GM21717 (cell line): ENCODE results near the gene OGFOD2.
A peak's percentile ranks its signal among the peaks of the same experiment; 100 is the strongest.

ENCODE experiments used
- ATAC-seq: cut with Tn5 transposase; IDR thresholded peaks from one replicate; pipeline ENCODE4 v1.9.1; 2021; ENCODE audit warnings: mild to moderate bottlenecking, moderate library complexity; ENCODE audit not compliant: unreplicated experiment

OGFOD2 gene

DNA sequence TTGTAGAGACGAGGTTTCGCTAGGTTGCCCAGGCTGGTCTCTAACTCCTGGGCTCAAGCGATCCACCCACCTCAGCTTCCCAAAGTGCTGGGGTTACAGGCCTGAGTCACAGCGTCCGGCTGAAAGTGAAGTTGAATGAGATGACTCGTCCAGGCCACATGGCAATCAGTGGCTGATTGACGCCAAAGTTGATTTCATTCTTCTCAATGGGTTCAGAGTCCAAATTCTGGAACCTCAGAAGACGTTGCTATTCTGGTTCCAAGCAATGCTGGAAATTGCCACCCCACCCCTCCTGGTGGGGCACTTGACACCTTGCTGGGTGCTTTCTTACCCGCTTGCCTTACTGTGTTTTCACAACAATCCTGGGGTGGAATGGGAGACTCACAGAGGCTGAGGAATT is 23.6 kb upstream of the OGFOD2 start:
- no peak for ATAC-seq

DNA sequence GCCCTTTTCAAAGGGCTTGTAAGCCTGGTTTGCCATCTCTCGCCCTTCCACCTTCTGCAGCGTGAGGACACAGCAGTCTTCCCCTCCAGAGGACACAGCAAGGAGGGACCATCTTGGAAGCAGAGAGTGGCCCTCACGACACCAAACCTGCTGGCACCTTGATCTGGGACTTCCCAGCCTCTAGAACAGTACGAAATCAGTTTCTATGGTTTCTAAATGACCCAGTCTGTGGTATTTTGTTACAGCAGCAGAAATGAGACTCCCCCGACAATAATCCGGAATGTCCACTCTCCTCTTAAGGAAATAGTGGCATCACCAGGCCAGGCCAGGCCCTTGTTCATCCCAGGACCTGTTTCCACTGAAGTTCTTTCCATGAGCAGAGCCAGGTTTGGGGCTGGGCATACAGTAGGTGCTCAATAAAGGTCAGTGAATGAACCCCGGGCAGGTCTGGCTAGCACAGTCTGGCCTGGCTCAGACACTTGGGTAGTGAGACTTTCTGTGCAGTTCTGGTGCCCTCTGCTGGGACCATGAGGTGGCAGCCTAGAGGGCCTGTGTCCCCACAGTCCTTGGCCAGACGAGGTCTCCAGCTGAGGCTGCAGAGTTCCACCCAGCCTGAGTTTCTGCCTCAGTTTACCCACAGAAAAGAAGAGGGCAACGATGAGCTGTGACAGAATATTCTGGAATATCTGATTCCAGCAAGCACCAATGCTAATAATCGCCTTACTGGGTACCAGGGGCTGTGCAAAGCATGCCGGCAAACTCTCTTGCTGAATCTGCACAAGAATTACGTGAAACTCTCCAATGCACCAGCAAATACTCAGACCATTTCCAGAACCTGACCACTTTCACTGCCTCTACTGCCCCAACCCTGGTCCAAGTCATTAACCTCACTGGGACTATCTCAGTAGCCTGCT is 22.8 kb upstream of the OGFOD2 start:
- ATAC-seq: no peak

DNA sequence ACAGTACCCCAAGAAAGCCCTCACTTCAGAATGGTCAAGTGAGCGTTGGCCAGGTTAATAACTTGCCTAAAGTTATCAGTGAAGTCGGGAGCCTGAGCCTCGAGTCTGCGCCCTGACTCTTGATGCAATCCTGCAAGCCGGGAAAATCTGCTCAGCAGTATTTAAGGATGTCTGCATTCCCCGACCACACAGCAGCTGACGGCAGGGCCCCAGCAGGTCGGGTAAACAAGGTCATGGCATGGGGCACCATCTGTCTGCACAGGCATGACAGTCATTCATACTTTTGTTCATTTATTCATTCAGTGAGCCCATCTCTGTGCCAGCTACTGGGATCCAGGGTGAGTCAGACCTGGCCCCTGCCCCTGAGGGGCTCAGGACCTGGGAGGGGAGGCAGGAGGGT is 19.9 kb upstream of the OGFOD2 start:
- ATAC-seq: no peak

DNA sequence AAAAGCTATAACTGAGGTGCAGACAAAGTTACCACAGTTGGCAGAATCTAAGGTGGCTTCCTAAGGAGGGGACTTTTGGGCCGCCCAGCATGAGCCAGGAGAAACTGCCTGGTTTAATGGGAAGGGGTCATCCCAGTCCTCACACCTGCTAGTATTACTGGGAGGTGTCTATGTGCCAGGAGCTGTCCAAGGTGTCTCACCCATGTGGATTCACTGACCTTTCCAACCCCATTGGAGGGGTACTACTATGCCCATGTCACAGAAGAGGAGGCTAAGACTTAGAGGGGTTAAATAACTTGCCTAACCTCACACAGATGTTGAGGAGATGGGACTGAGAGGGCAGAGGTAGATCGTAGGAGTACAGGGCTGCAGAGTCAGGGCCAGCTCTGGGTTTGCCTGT is 19.0 kb upstream of the OGFOD2 start:
- no peak for ATAC-seq

DNA sequence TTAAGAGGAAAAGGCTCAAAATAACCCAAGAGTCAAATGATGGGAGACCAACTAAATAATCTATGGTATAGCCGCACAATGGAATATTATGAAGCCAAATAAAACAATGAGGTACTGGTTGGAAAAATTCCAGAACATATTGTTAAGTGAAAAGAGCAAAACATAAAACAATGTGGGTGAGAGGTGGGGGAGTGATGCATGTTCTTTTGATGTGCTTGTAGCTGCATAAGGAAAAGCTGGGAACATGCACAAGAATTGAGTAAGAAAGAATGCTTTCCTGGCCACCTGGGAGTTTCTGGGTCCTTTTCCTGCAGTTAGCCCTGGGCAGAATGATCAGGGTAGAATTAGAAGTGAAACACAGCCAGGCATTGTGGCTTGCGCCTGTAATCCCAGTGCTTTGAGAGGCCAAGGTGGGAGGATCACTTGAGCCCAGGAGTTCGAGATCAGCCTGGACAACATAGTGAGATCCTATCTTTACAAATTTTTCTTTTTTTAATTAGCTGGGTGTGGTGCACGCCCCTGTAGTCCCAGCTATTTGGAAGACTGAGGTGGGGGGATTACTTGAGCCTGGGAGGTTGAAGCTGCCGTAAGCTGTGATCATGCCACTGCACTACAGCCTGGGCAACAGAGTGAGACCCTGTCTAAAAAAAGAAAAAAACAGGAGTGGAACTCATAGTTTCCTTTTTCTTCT is 16.7 kb upstream of the OGFOD2 start:
- ATAC-seq: no peak

DNA sequence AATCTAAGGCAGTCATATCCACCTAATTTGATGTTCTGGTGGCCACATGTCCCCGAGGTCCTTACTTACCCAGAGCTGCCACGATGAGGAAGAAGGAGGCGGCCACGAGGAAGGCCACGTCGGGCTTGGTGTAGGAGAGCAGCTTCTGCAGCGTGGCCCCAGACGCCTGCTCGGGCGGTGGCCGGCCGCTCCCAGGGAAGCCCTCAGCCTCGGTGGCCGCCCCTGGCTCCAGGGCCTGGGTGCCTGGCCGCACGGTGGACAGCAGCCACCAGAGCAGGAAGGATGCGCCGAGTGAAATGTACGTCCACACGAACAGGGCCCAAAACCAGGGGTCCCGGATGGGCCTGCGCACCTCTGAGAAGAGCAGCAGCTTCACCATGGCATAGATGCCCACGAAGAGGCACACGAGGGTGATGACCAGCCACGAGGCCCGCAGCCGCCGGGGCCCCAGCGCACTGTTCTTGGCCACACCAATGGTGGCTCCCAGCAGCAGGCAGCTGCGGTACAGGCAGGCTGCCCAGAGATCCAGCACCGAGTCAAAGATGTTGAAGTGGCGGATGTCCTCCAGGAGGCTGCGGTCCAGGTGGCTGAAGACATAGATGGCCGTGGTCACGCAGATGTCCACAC is 15.4 kb upstream of the OGFOD2 start:
- no peak for ATAC-seq

DNA sequence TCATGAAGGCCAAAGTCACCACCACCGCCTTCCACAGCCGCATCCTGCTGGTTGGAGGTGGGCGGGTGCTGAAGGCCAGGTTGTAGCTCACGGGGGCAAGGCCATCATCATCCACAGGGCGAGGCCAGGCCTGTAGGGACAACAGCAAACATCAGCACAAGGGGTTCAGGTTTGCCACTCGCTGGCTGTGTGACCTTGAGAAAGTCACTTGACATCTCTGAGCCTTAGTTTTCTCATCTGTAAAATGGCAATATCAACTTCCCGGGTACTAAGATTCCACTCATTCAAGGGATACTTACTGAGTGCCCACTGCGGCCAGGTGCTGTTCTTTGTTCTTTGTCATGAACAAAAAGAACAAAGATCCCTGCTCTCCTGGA is 14.9 kb upstream of the OGFOD2 start:
- no peak for ATAC-seq

DNA sequence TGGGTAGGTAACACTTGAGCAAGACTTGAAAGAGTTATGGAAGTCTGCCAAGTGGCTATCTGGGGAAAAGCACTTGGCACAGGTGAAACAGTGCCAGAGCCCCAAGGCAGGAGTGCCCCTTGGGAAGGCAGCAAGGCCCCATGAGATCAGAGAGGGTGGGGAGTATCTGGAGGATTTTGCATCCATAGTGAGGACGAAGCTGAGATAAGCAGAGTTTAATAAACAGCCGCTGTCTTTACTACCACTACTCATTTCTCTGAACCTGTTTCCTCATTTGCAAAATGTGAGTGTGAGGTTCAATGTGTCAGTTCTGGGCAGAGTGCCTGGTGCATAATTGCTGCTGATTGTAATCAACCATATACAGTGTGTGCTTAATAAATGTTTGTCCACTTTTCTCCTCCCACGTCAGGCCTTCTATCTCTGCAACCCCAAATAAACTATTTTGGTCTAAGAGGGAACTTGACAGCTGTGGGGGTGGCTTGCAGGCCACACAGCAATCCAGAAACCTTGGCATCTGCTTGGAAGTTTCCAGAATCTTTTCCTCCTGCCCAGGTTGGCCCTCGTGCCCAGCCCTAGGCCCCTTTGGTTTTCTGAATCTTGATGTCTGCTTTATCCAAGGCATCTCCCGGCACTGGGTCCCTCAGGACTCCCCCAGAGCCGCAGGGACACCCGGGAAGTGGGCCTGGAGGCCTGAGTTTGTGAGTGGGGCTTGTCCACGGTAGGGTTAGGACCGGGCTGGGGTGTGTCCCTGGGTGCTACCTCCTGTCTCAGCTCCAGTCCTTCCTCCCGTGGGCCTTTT is 13.3 kb upstream of the OGFOD2 start:
- ATAC-seq: no peak

DNA sequence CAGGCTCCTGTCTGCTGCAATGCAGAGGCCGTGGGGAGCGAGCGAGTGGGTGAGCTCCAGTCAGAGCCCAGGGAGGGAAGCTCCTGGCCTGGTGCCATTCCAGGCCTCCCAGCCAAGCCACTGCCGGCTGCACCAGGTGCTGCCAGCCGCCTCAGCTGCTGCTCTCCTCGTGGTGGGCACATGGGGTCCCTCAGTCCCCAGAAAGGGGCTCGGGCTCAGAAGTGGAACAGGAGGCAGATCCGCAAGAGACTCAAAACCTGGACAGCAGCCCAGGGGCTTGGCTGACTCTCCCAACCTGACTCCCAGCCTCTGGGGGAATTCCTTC is 11.1 kb upstream of the OGFOD2 start:
- no peak for ATAC-seq

DNA sequence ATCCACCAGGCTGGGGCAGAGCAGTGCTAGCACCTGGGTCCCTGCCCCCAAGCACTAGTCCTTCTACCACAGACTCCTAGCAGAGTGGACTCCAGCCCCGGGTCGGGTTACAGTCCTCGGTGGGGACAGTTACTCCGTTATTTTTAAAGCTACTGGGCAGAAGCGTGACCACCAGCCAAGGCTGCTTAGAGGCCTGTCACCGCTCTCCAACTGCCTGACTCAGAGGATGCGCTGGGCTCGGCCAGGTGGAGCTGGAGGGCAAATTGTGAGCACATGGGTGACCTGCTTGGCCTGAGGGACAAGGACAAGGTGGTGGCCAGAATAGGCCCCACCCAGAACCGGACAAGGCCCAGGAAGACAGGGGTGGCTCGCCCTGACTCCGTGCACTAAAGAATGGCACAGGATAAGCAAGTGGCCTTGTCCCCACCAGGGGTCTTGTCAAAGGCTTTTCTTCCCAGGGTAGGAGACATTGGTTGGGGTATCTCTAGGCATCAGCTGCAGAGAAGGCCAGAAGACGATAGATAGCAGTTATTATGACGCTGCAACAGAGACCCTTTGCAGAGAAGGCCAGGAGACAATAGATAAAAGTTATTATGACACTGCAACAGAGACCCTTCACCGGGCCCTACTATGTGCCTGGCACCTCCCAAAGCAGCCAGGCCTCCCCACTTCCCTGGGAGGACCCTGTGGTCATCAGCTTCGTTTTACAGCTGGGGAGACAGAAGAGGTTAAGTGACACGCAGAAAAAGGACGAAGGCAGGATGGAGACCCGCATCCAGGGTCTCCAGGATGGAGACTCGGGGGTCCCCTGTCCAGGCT is 10.4 kb upstream of the OGFOD2 start:
- no peak for ATAC-seq

DNA sequence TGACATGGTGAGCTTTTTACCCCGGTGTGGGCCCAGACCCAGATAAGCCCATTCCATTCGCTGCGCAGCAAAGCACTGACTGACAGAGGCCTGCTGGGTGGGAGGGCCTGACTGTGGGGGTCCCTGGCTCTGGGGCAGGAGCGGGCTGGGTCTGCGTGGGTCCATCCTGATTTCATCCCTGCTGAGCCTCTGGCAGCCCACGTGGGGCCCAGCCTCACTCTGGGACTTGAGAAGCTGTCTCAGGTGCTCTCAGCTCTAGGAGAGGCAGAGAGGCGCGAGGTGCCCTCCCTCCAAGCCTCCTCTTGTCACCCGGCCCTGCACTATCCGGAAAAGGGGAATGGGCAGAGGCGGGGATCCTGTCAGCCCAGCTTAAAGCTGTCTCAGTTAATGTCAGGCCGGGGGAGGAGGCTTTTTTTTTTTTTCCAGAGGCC is 9.7 kb upstream of the OGFOD2 start:
- no peak for ATAC-seq

DNA sequence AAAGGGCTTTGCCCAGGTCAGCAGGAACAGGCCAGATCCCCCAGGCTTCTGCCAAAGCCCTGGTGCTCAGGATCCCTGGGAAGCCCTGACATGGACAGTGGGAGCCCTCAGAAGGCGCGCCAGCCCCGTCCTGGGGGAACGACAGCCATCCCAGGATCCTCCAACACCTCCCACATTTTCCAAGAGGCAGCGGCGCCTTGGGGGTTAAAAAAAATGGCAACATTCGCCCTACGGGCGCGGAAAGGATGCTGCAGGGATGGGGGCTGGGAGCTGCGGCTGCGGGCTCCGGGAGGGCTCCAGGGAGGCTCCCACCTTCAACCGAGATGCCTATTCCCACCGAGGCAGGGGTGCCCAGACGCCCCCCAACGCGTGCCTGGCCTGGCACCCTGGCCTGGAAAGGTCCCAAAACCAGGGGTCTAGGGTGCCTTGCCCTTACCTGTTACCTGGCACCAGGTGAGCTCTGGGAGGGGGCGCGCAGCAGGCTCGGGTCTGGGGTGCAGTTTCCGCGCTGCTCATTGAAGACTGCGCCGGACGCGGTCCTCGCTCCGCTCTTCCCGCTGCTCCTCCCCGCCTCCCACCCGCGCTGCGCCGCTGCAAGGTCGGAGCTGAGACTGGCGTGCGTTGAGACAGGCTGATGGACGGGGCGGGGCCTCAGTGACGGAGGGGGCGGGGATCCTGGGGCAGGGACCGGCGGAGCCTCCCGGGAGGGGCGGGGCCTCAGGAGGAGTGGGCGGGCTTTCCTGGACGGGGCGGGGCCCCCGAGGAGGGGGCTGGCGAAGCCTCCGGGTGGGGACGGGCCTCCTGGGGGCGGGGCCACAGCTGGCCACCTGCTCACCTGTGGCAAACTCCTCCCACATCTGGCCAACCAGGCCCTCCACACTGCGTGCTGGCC is 8.9 kb upstream of the OGFOD2 start, which contains the start of gene ABCB9:
Gene ABCB9 (minus strand): TSS at position 613 of the 892 bp plus-strand sequence. CDS start 6,228 bp downstream, outside the sequence.
- ATAC-seq: peak; percentile 47

DNA sequence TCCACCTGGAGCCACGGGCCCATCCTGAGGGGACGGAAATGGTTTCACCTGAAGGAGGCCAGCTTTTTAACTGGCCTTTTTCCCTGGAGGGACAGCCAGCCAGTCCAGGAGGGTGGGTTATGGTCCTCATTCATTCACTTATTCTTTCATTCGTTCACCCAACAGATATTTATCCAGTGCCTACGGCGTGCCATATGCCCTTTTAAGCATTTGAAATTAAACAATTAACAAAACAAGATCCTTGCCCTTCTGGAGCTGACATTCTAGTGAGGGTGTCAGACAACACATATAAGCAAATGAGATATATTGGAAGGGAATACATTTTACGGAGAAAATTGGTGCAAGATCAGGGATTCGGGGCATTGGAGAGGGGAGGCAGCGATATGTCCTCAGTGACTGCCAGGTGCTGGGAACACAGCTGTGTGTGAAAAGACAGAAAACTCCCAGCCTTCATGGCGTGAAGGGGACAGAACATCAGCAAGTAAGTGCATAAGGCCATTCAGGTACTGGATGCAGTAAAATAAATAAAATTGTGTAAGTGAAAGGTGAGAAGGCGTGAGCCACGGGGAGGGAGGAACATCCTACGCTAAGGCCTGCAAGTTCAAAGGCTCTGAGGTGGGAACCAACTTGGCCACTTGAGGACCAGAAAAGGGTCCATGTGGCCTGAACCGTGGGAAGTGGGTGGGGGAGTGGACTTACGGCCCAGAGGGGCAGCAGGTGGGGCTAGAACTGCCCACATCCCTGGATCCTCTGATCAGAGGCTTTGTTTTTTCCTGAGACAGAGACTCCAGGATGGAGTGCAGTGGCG is 8.1 kb upstream of the OGFOD2 start:
- no peak for ATAC-seq

DNA sequence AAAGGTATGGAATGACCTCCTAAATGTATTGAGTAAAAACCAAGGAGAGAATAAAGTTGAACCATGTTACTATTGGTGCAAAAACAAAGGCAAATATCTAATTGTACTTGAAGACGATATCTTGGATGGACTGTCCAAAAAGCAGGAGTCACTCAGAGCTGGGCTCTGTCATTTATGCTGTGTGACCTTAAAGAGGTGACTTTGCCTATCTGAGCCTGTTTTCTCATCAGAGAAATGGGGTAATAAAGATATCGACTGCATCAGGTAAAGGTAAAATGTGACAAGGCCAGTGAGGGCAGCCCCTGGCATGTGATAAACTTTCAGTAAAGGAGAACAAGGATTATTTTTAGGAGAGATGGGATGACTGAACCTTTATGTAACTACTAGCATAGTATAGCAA is 6.9 kb upstream of the OGFOD2 start:
- no peak for ATAC-seq

DNA sequence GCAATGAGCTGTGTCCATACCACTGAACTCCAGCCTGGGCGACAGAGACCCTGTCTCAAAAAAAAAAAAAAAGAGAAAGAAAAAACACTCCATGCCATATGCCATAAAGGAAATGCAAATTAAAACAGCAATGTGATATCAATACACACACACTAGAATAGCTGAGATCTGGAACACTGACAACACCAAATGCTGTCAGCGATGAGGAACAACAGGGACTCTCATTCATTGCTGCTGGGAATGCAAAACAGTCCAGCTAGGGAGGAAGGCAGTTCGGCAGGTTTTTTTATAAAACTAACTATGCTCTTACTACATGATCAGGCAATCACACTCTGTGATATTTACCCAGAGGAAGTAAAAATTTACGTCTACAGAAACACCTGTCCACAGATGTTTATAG is 5.4 kb upstream of the OGFOD2 start:
- ATAC-seq: no peak

DNA sequence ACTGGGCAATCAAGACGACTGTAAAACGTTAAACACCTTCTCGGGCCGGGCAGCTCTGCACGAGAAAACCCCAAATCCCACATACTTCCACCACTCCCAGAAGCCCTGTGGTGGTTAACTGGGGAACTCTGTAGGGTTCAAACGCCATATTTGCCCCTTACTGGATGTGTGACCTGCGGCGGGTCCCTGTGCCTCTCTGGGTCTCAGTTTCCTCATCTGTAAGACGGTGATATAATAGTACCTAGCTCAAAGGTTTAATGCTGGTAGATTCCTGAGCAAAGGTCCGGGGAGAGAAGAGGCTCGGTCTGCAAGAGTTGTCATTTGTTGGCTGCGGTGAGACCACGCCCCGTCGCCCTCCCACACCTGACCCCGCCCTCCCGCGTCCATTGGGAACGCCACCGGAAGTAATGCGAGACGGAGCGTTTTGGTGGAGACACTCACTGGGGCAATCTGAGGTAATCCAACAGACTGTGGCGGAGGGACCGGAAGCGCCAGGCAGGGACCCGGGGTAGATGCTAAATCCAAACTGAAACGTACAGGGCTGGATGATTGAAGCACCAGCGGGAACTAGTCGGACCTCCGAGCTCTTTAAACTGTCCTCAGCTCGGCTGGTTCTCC is 661 bp upstream of the OGFOD2 start:
- peak; percentile 73 for ATAC-seq

DNA sequence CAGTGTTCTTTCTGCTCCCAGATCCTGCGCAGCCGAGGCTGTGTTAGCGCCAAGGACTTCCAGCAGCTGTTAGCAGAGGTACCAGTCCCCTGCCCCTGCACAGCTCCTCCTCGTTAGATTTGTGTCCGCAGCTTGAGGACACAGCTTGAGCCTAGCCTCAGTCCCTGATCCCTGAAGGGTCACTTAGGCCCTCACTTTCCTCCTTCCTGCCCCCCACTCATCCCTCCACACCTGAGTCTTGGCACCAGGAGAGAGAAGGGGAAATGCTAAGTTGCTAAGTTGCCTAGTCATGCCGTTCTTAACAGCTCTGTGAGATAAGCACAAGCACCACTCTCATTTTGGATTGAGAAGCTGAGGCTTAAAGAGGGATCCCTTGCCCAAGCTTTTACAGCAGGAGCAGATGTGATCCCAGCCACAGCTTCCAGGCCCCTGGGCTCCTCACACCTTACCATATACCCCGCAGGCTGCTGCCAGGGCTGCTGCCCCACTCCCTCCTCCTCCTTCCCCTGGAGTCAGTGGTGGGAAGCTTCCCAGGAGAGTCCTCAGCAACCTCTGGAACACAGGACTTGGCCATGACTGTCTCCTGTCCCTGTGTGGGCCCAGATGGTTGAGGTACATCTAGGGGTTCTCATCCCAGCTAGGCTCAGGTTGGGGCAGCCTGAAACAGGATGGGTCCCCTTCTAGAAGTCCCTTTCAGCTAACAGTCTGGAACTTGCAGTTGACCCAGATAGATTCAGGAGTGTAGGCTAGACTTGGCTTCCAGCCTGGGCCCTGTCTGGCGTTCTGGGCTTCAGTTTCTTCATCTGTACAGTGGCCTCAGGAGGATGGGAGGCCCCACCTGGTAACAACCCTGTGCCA is 975 bp downstream of the OGFOD2 start:
- no peak for ATAC-seq
